Activated CD4-positive, CD25-positive, alpha-beta regulatory T cell treated with anti-CD3 and anti-CD28 coated beads, Interleukin-2, amount 50 U/mL, for 72 hours (primary cell): ENCODE data around the gene AFMID.

Experiments used
- DNase-seq: peaks from one replicate; pipeline ENCODE4 v3.0.0; 2021

AFMID gene

DNA sequence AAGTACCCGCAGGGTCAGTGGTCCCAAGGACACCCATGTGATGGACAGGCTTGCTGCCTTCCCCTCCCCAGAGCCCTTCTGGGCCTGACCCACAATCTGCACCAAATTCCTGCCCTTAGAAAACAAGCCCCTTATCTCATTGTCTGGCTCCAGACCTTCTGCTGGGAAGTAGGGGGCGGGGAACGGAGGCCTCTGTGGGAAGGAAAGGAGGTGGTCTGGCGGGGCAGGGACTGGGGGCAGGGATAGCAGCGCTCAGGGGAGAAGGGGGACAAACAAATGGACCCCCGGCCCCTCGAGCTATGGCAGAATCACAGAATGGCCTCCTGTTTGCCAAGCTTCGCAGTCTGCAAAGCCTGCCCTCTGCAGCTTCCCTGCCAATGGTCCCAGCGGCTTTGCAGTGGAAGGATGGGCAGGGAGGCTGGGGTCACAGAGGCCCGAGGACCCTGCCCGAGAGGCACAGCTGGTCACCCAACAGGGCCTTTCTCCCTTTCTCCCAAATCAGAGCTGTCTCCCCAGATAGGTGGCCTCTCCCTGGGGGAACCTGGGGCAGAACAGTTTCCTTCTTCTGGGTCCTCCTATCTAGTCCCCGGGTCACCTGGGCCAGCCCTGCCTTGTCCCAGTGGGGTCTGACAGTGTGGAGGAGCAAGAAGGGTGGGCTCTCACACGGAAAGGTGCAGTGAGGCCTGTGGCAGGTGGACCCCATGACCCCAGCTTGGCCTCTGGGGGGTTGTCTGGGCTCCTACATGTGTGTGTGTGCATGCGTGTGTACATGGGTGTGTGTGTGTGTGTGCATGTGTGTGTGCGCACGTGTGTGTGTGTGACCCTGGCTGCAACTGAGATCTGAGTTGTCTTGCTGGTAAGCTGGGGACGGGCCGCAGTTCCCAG is 69.8 kb downstream of the AFMID start:
- DNase-seq: no peak
